GM21381 (cell line): ENCODE data around the gene C10orf53.
"Not testable (repeated sequence)": the region's sequence is repeated elsewhere in the genome, so short reads cannot be mapped to it uniquely, and the experiment has no call there.

Experiments
- ATAC-seq: cut with Tn5 transposase; IDR thresholded peaks from one replicate; pipeline ENCODE4 v1.9.1; 2021; ENCODE audit warnings: mild to moderate bottlenecking, moderate library complexity; ENCODE audit not compliant: unreplicated experiment

C10orf53 gene

GRCh38 chr10:49686651-49687050 lies 7.2 kb downstream of the C10orf53 start:
- no peak for ATAC-seq

- no peak for ATAC-seq
These were observed 8.9 kb downstream of the C10orf53 start for GRCh38 chr10:49688261-49688846.

- ATAC-seq: no peak
These were observed 9.5 kb downstream of the C10orf53 start for GRCh38 chr10:49688920-49689319.

GRCh38 chr10:49689882-49690510 lies 10.5 kb downstream of the C10orf53 start:
- ATAC-seq: no peak

- ATAC-seq: no peak
These were observed 11.4 kb downstream of the C10orf53 start for GRCh38 chr10:49690698-49691356.

GRCh38 chr10:49691588-49691987 lies 12.1 kb downstream of the C10orf53 start:
- ATAC-seq: no peak

GRCh38 chr10:49694466-49694865 lies 15.0 kb downstream of the C10orf53 start:
- ATAC-seq: no peak

GRCh38 chr10:49696311-49696710 lies 16.9 kb downstream of the C10orf53 start:
- no peak for ATAC-seq

- no peak for ATAC-seq
These were observed 19.2 kb downstream of the C10orf53 start for GRCh38 chr10:49698679-49699078.

- ATAC-seq: no peak
These were observed 20.8 kb downstream of the C10orf53 start for GRCh38 chr10:49700211-49700610.

- ATAC-seq: no peak
These were observed 21.5 kb downstream of the C10orf53 start for GRCh38 chr10:49700997-49701396.

- ATAC-seq: no peak
These were observed 28.1 kb downstream of the C10orf53 start for GRCh38 chr10:49707585-49707984.

- no peak for ATAC-seq
These were observed 30.5 kb downstream of the C10orf53 start for GRCh38 chr10:49709934-49710333.

GRCh38 chr10:49710966-49711365 lies 31.5 kb downstream of the C10orf53 start:
- no peak for ATAC-seq

- no peak for ATAC-seq
These were observed 32.0 kb downstream of the C10orf53 start for GRCh38 chr10:49711481-49711880.

GRCh38 chr10:49713266-49713665 lies 33.8 kb downstream of the C10orf53 start:
- ATAC-seq: no peak

- ATAC-seq: not testable (repeated sequence)
These were observed 35.7 kb downstream of the C10orf53 start for GRCh38 chr10:49715157-49715556.

GRCh38 chr10:49726593-49726992 lies 47.1 kb downstream of the C10orf53 start:
- no peak for ATAC-seq

GRCh38 chr10:49733866-49734265 lies 54.4 kb downstream of the C10orf53 start:
- no peak for ATAC-seq

- ATAC-seq: no peak
These were observed 55.2 kb downstream of the C10orf53 start for GRCh38 chr10:49734676-49735075.

- ATAC-seq: no peak
These were observed 55.7 kb downstream of the C10orf53 start for GRCh38 chr10:49735161-49735560.

GRCh38 chr10:49735848-49736563 lies 56.6 kb downstream of the C10orf53 start:
- ATAC-seq: no peak
